ENCODE measurements around the gene BRPF3. TPM values are rescaled to one million over a fixed set of nuclear protein-coding genes. Genes with fewer than 3 reads are reported as not detected.

BRPF3 gene
- total and polyA plus RNA-seq, 9 of the 15 experiments (the other 6 are each of a cell fraction or from before 2014, with no cell fraction given), result 2.2 to 19.3 (median 8.0) TPM

DNA sequence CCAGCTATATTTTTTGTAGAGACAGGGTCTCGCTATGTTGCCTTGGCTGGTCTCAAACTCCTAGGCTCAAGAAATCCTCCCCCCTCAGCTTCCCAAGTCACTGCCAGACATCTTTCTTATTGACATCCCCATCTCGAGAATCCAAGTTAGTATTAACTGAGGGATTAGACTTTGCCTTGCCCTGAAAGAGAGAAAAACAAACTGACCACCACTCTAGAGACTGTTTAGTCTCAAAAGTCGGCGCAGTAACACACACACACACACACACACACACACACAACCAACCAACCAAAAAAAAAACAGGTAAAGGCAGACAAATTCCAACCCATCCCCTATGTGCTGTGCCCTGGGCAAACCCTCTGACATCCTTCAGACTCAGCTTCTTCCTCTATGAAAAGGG, 46.1 kb downstream of the BRPF3 start:
- WGBS (ENCODE audit: insufficient coverage, low coverage, missing lambda C conversion rate), result 3% methylated on average over 4 of the region's 4 CpGs
- Histone ChIP-seq H3K4me1 (replicated peaks in 1 of 2; ENCODE audit: control insufficient read depth in 2 of 2, insufficient read depth in 2 of 2, low read length in 2 of 2) (peaks cover 0 to 7% of the 10 kb centered on the region in 2 experiments; a peak in 2 of 5 replicates), H3K4me2 (ENCODE audit: insufficient read depth, low read length) (no peak overlapping the region), H3K9me1 (ENCODE audit: control insufficient read depth, insufficient read depth, low read length) (no peaks in the 10 kb centered on the region), H3K9ac (ENCODE audit: insufficient read depth in 1 of 2, low read depth in 2 of 2, low read length in 2 of 2) (no peak overlapping the region), H3K27me3 (ENCODE audit: control insufficient read depth in 2 of 2, insufficient read depth in 2 of 2, low read length in 2 of 2) (peaks cover 26 to 45% of the 10 kb centered on the region in 2 experiments), H4K20me1 (replicated peaks; ENCODE audit: control insufficient read depth, insufficient read depth, low read length) (no peaks in the 10 kb centered on the region), H3K27ac (ENCODE audit: extremely low read depth, low read depth, low read length) (no peak overlapping the region), H3K9me3 (replicated peaks; ENCODE audit: control insufficient read depth, insufficient read depth, low read depth, low read length) (no peaks in the 10 kb centered on the region), H2AFZ (ENCODE audit: low read depth, low read length) (no peak overlapping the region), H3K36me3 (ENCODE audit: control insufficient read depth, insufficient read depth, low read length) (no peaks in the 10 kb centered on the region), H3K79me2 (ENCODE audit: control insufficient read depth, insufficient read depth, low read length) (no peaks in the 10 kb centered on the region), H3K4me3 (no peak overlapping the region)
- ChIA-PET CTCF (ENCODE audit: low intra/inter-chr PET ratio) (no interaction called here), POLR2A (interaction anchor here (0.5 to 1.0 kb wide), 4 partner anchors 9 to 135 kb away, joined by 3 to 4 read pairs (median 3); no protein-coding TSS in a partner anchor)
- no peak for ATAC-seq
- FAIRE-seq, result no peak
- no TSS peak for BruUV-seq (replicated peaks)
- no peak for DNase-seq (ENCODE audit: extremely low read depth in 1 of 4, low spot score in 3 of 4)
- in situ Hi-C loops (cut with MboI) (no loop called here), intact Hi-C loops (cut with micrococcal nuclease) (no loop called here)
- TF ChIP-seq SNRNP70 (optimal IDR thresholded peaks at IDR 0.05; ENCODE audit: low read depth, low read length), result no peak

DNA sequence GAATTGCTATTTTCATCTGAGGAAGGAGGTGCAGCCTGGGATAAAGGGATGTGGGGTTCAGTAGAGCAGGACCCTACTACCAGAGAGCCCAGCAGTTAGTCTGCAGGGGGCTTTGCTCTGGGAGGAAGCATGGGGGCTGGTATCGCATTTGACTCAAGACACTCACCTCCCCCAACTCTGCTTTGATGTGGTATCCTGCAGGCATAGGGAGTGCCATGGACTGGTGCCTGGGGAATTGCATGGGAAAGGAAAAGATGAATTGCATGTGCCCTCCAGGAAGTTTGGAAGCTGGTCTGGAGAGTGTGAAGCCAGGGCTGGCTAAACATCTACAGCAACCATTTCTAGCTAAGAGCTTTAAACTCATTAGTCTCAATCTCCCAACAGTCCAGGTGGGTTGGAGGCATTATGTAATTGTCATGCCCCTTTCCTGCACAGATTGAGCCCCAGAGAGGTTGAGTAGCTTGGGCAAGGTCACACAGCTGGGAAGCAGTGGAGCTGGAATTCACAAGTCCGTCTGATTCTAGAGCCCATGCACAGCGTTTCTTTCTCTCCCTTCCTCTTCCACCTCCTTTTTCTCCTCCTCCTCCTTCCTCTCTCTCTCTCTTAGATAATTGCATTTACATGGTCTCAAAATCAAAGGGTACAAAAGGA, 47.1 kb downstream of the BRPF3 start:
- no peak for DNase-seq (ENCODE audit: extremely low read depth in 1 of 4, low spot score in 3 of 4)
- POLR2A ChIA-PET, result interaction anchor here (0.8 to 1.6 kb wide), 4 partner anchors 9 to 107 kb away, joined by 3 to 6 read pairs (median 4); no protein-coding TSS in a partner anchor
- H2AFZ ChIP-seq (ENCODE audit: low read depth, low read length), result no peak overlapping the region
- no peak overlapping the region for H3K4me3 ChIP-seq
- H3K9ac ChIP-seq (ENCODE audit: insufficient read depth in 1 of 2, low read depth in 2 of 2, low read length in 2 of 2), result no peak overlapping the region
- no peak for FAIRE-seq
- H3K9me1 ChIP-seq (ENCODE audit: control insufficient read depth, insufficient read depth, low read length), result no peaks in the 10 kb centered on the region
- TF ChIP-seq ZFP36 (IDR thresholded peaks at IDR 0.05; ENCODE audit: low read depth, low read length, partially characterized antibody), result peak; percentile 56
- peak; percentile 23 for TF ChIP-seq RBM25 (IDR thresholded peaks at IDR 0.05; ENCODE audit: low read depth, low read length, severe bottlenecking)
- TF ChIP-seq SMARCA5 (IDR thresholded peaks at IDR 0.05), result no peak
- no peaks in the 10 kb centered on the region for H3K9me3 ChIP-seq (replicated peaks; ENCODE audit: control insufficient read depth, insufficient read depth, low read depth, low read length)
- CTCF ChIA-PET (ENCODE audit: low intra/inter-chr PET ratio), result no interaction called here
- ATAC-seq, result no peak
- no peak overlapping the region for H3K27ac ChIP-seq (ENCODE audit: extremely low read depth, low read depth, low read length)
- in situ Hi-C loops (cut with MboI), result no loop called here
- no peaks in the 10 kb centered on the region for H3K36me3 ChIP-seq (ENCODE audit: control insufficient read depth, insufficient read depth, low read length)
- H4K20me1 ChIP-seq (replicated peaks; ENCODE audit: control insufficient read depth, insufficient read depth, low read length), result no peaks in the 10 kb centered on the region
- no peak overlapping the region for H3K4me2 ChIP-seq (ENCODE audit: insufficient read depth, low read length)
- no TSS peak for BruUV-seq (replicated peaks)
- 6% methylated on average over 3 of the region's 3 CpGs for WGBS (ENCODE audit: insufficient coverage, low coverage, missing lambda C conversion rate)
- intact Hi-C loops (cut with micrococcal nuclease), result no loop called here
- peaks cover 30 to 48% of the 10 kb centered on the region in 2 experiments for H3K27me3 ChIP-seq (ENCODE audit: control insufficient read depth in 2 of 2, insufficient read depth in 2 of 2, low read length in 2 of 2)
- H3K79me2 ChIP-seq (ENCODE audit: control insufficient read depth, insufficient read depth, low read length), result no peaks in the 10 kb centered on the region
- peaks cover 0 to 7% of the 10 kb centered on the region in 2 experiments; a peak in 2 of 5 replicates for H3K4me1 ChIP-seq (replicated peaks in 1 of 2; ENCODE audit: control insufficient read depth in 2 of 2, insufficient read depth in 2 of 2, low read length in 2 of 2)
